ENCODE data around the gene PXDC1.
"Not testable (repeated sequence)": the region's sequence is repeated elsewhere in the genome, so short reads cannot be mapped to it uniquely, and the experiment has no call there.

Gene PXDC1

GRCh38 chr6:3782876-3783832, 31.6 kb upstream of the PXDC1 start:
- no peak for DNase-seq

- DNase-seq, result no peak
Measured at GRCh38 chr6:3781504-3781903, 30.0 kb upstream of the PXDC1 start.

GRCh38 chr6:3779574-3779849, 28.0 kb upstream of the PXDC1 start:
- DNase-seq, result no peak

- peak in 6 of 56 donors; percentile 9 to 37 (median 21) for DNase-seq
Measured at GRCh38 chr6:3778701-3779573, 27.4 kb upstream of the PXDC1 start.

GRCh38 chr6:3777730-3778461, 26.4 kb upstream of the PXDC1 start:
- no peak for DNase-seq

- DNase-seq, result no peak
Measured at GRCh38 chr6:3776881-3777507, 25.5 kb upstream of the PXDC1 start.

GRCh38 chr6:3775847-3776246, 24.3 kb upstream of the PXDC1 start:
- no peak for DNase-seq

- no peak for DNase-seq
Measured at GRCh38 chr6:3775386-3775785, 23.9 kb upstream of the PXDC1 start.

GRCh38 chr6:3773678-3774298, 22.3 kb upstream of the PXDC1 start:
- DNase-seq, result no peak

- DNase-seq, result not testable (repeated sequence)
Measured at GRCh38 chr6:3772127-3772999, 20.9 kb upstream of the PXDC1 start.

GRCh38 chr6:3771407-3772011, 20.0 kb upstream of the PXDC1 start:
- DNase-seq, result no peak

GRCh38 chr6:3770023-3770720, 18.7 kb upstream of the PXDC1 start:
- DNase-seq, result no peak

GRCh38 chr6:3769610-3770009, 18.1 kb upstream of the PXDC1 start:
- DNase-seq, result no peak

- DNase-seq, result no peak
Measured at GRCh38 chr6:3768502-3768901, 17.0 kb upstream of the PXDC1 start.

- not testable (repeated sequence) for DNase-seq
Measured at GRCh38 chr6:3767483-3767882, 16.0 kb upstream of the PXDC1 start.

GRCh38 chr6:3766214-3766613, 14.7 kb upstream of the PXDC1 start:
- DNase-seq, result no peak

- no peak for DNase-seq
Measured at GRCh38 chr6:3765415-3765814, 13.9 kb upstream of the PXDC1 start.

- no peak for DNase-seq
Measured at GRCh38 chr6:3764516-3765335, 13.2 kb upstream of the PXDC1 start.
